OCI-M1 (cell line): ENCODE results near the gene KBTBD6.
"Not testable (repeated sequence)": the region's sequence is repeated elsewhere in the genome, so short reads cannot be mapped to it uniquely, and the experiment has no call there.

Experiments
- DNase-seq: peaks from one replicate; lab custom pipeline; 2025; lab: John Stamatoyannopoulos, UW

The KBTBD6 gene

GRCh38 chr13:41136396-41137031, 3.9 kb upstream of the KBTBD6 start:
- DNase-seq, result peak; percentile 59

- DNase-seq, result no peak
These were observed 1.3 kb upstream of the KBTBD6 start for GRCh38 chr13:41133951-41134350.

GRCh38 chr13:41131660-41132511, 716 bp downstream of the KBTBD6 start:
- DNase-seq, result not testable (repeated sequence)

GRCh38 chr13:41131189-41131588, 1.4 kb downstream of the KBTBD6 start:
- peak; percentile 41 for DNase-seq

GRCh38 chr13:41130356-41130755, 2.2 kb downstream of the KBTBD6 start:
- DNase-seq, result peak; percentile 64

GRCh38 chr13:41127701-41128100, 4.9 kb downstream of the KBTBD6 start:
- DNase-seq, result peak; percentile 22

GRCh38 chr13:41122838-41123237, 9.8 kb downstream of the KBTBD6 start:
- DNase-seq, result no peak

- DNase-seq, result no peak
These were observed 14.7 kb downstream of the KBTBD6 start for GRCh38 chr13:41117869-41118268.

GRCh38 chr13:41111454-41111853, 21.1 kb downstream of the KBTBD6 start:
- no peak for DNase-seq

GRCh38 chr13:41107584-41108014, 25.0 kb downstream of the KBTBD6 start:
- no peak for DNase-seq

- DNase-seq, result no peak
These were observed 25.5 kb downstream of the KBTBD6 start for GRCh38 chr13:41107104-41107571.

- DNase-seq, result no peak
These were observed 32.6 kb downstream of the KBTBD6 start for GRCh38 chr13:41099986-41100385.

- no peak for DNase-seq
These were observed 33.8 kb downstream of the KBTBD6 start for GRCh38 chr13:41098761-41099160.

- DNase-seq, result not testable (repeated sequence)
These were observed 36.9 kb downstream of the KBTBD6 start for GRCh38 chr13:41095681-41096080.

GRCh38 chr13:41085961-41086585, 46.5 kb downstream of the KBTBD6 start:
- DNase-seq, result peak; percentile 55

- no peak for DNase-seq
These were observed 52.9 kb downstream of the KBTBD6 start for GRCh38 chr13:41079725-41080124.
